ENCODE measurements around the gene BMAL1.
"Not testable (repeated sequence)": the region's sequence is repeated elsewhere in the genome, so short reads cannot be mapped to it uniquely, and the experiment has no call there.

BMAL1 gene

GRCh38 chr11:13388741-13389140 is 111.2 kb downstream of the BMAL1 start:
- DNase-seq = no peak

GRCh38 chr11:13391217-13391616 is 113.6 kb downstream of the BMAL1 start:
- DNase-seq = no peak

- DNase-seq = not testable (repeated sequence)
These were observed 120.7 kb downstream of the BMAL1 start for GRCh38 chr11:13398335-13398734.

GRCh38 chr11:13405220-13405619 is 127.6 kb downstream of the BMAL1 start:
- no peak for DNase-seq

GRCh38 chr11:13415201-13415600 is 137.6 kb downstream of the BMAL1 start:
- DNase-seq = no peak

- no peak for DNase-seq
These were observed 144.0 kb downstream of the BMAL1 start for GRCh38 chr11:13421561-13421960.

GRCh38 chr11:13423372-13423771 is 145.8 kb downstream of the BMAL1 start:
- no peak for DNase-seq

GRCh38 chr11:13427440-13427839 is 149.8 kb downstream of the BMAL1 start:
- DNase-seq = no peak

GRCh38 chr11:13429288-13429687 is 151.7 kb downstream of the BMAL1 start:
- DNase-seq = no peak

- no peak for DNase-seq
These were observed 152.2 kb downstream of the BMAL1 start for GRCh38 chr11:13429836-13430235.

GRCh38 chr11:13433437-13433836 is 155.8 kb downstream of the BMAL1 start:
- no peak for DNase-seq

GRCh38 chr11:13434247-13435205 is 156.9 kb downstream of the BMAL1 start:
- no peak for DNase-seq

- not testable (repeated sequence) for DNase-seq
These were observed 159.2 kb downstream of the BMAL1 start for GRCh38 chr11:13436836-13437235.
